GM23248 (cell line): Measurements from ENCODE around the gene FBXO10. TPM values are rescaled to one million over a fixed set of nuclear protein-coding genes. Genes with fewer than 3 reads are reported as not detected.

Experiments used
- DNase-seq: peaks from one replicate; pipeline ENCODE4 v3.0.0-alpha.2; 2015
- H2AFZ ChIP-seq: fragments of 200-600 bp; sonication (generic); 2 replicates; pipeline ENCODE4 v1.6.1; 2016; ENCODE audit warnings: antibody characterized with exemption
- H3F3A ChIP-seq: fragments of 200-600 bp; sonication (generic); 2 replicates; pipeline ENCODE4 v1.6.1; 2016; ENCODE audit warnings: mild to moderate bottlenecking, antibody characterized with exemption, mixed run types; ENCODE audit not compliant: insufficient read depth
- H3K27ac ChIP-seq: fragments of 200-600 bp; sonication (generic); 2 replicates; pipeline ENCODE4 v1.5.1; 2016; ENCODE audit warnings: mild to moderate bottlenecking
- H3K27me3 ChIP-seq: fragments of 200-600 bp; sonication (generic); replicated peaks from 2 replicates; pipeline ENCODE4 v1.6.1; 2016; ENCODE audit warnings: mild to moderate bottlenecking; ENCODE audit not compliant: insufficient read depth
- H3K36me3 ChIP-seq: fragments of 200-600 bp; sonication (generic); 2 replicates; pipeline ENCODE4 v1.6.1; 2016; ENCODE audit warnings: low read depth, mild to moderate bottlenecking
- H3K4me1 ChIP-seq: fragments of 200-600 bp; sonication (generic); 2 replicates; pipeline ENCODE4 v1.6.1; 2016; ENCODE audit warnings: mild to moderate bottlenecking; ENCODE audit not compliant: insufficient read depth
- H3K4me2 ChIP-seq: fragments of 200-600 bp; sonication (generic); one replicate; pipeline ENCODE4 v1.6.1; 2016; ENCODE audit warnings: mild to moderate bottlenecking; ENCODE audit not compliant: unreplicated experiment
- H3K4me3 ChIP-seq: fragments of 200-600 bp; sonication (generic); 2 replicates; pipeline ENCODE4 v1.5.1; 2016; ENCODE audit warnings: mild to moderate bottlenecking
- H3K79me2 ChIP-seq: fragments of 200-600 bp; sonication (generic); 2 replicates; pipeline ENCODE4 v1.6.1; 2016; ENCODE audit warnings: mild to moderate bottlenecking; ENCODE audit not compliant: insufficient read depth
- H3K9ac ChIP-seq: fragments of 200-600 bp; sonication (generic); 2 replicates; pipeline ENCODE4 v1.6.1; 2016; ENCODE audit warnings: mild to moderate bottlenecking
- H3K9me2 ChIP-seq: fragments of 200-600 bp; sonication (generic); 2 replicates; pipeline ENCODE4 v1.6.1; 2016; ENCODE audit warnings: mixed run types, mild to moderate bottlenecking, moderate library complexity; ENCODE audit not compliant: insufficient read depth
- H3K9me3 ChIP-seq: fragments of 200-600 bp; sonication (generic); one replicate; pipeline ENCODE4 v1.6.1; 2017; ENCODE audit warnings: low read depth
- H4K20me1 ChIP-seq: fragments of 200-600 bp; sonication (generic); 2 replicates; pipeline ENCODE4 v1.6.0; 2016; ENCODE audit not compliant: insufficient read depth
- EZH2 ChIP-seq: fragments of 200-600 bp; sonication (generic); IDR thresholded peaks from 2 replicates; pipeline ENCODE4 v1.6.1; 2018; ENCODE audit warnings: antibody characterized with exemption, mild to moderate bottlenecking; ENCODE audit not compliant: insufficient read depth, poor library complexity, severe bottlenecking
- EZH2phosphoT487 ChIP-seq: fragments of 200-600 bp; sonication (generic); IDR thresholded peaks from 2 replicates; pipeline ENCODE4 v1.6.1; 2018; ENCODE audit warnings: antibody characterized with exemption, moderate library complexity, mild to moderate bottlenecking, low read depth; ENCODE audit not compliant: insufficient read depth
- WGBS, 2 experiments: methylation state at CpG; one replicate each; pipeline ENCODE4 v1.1.6; 2015 to 2017; ENCODE audit warnings: low lambda C conversion rate in 2 of 2, low coverage in 1 of 2; ENCODE audit errors: missing lambda C conversion rate in 2 of 2; 5-methylcytosine and 5-hydroxymethylcytosine counted together
- in situ Hi-C: fragments of 300-500 bp; cut with MboI; formaldehyde crosslinking; loops from 2 replicates; pipeline ENCODE4 v1.15.0; 2020
- polyA plus RNA-seq: library from polyadenylated mRNA; unstranded; fragments of >200 nt; fragmentation: Nextera tagmentation; extraction: Ambion mirVana; gene quantifications from 2 replicates; pipeline ENCODE4 v1.2.1, GENCODE V29; 2016
- total RNA-seq: library from RNA; depleted of rRNA; stranded (reverse); fragments of >200 nt; shearing (Covaris generic); gene quantifications from 2 replicates; pipeline ENCODE4 v1.2.3, GENCODE V29; 2014

Gene FBXO10
- total and polyA plus RNA-seq, 2 experiments from 2014 or later: 4.4 to 9.9 TPM

GRCh38 chr9:37523916-37524315 lies 52.3 kb downstream of the FBXO10 start:
- Histone ChIP-seq H4K20me1 (no peaks in the 10 kb centered on the region), H3K4me3 (no peak overlapping the region), H3K79me2 (no peaks in the 10 kb centered on the region), H3K27me3 (no peaks in the 10 kb centered on the region), H2AFZ (no peak overlapping the region), H3K4me1 (no peaks in the 10 kb centered on the region), H3F3A (no peaks in the 10 kb centered on the region), H3K36me3 (0 out of 2 replicates have a peak, but pooled peaks cover 9% of the 10 kb centered on the region), H3K27ac (no peak overlapping the region), H3K9me2 (no peaks in the 10 kb centered on the region), H3K9ac (no peak overlapping the region), H3K9me3 (no peaks in the 10 kb centered on the region), H3K4me2 (no peak overlapping the region)
- no peak for DNase-seq
- TF ChIP-seq EZH2: no peak
- no peak for TF ChIP-seq EZH2phosphoT487
- WGBS, 2 experiments: 91 to 93% methylated on average over 6 of the region's 6 CpGs
- in situ Hi-C loops: no loop called here

- no peaks in the 10 kb centered on the region for H3K79me2 ChIP-seq
- TF ChIP-seq EZH2phosphoT487: no peak
- TF ChIP-seq EZH2: no peak
- no peak for DNase-seq
- H3K27me3 ChIP-seq: no peaks in the 10 kb centered on the region
- H3K36me3 ChIP-seq: 0 out of 2 replicates have a peak, but pooled peaks cover 9% of the 10 kb centered on the region
- no peaks in the 10 kb centered on the region for H4K20me1 ChIP-seq
- no peak overlapping the region for H3K4me3 ChIP-seq
- H3K9me2 ChIP-seq: no peaks in the 10 kb centered on the region
- H2AFZ ChIP-seq: no peak overlapping the region
- no peak overlapping the region for H3K9ac ChIP-seq
- no peaks in the 10 kb centered on the region for H3K9me3 ChIP-seq
- in situ Hi-C loops: no loop called here
- H3F3A ChIP-seq: no peaks in the 10 kb centered on the region
- WGBS, 2 experiments: 89 to 92% methylated on average over 2 of the region's 2 CpGs
- H3K27ac ChIP-seq: no peak overlapping the region
- no peaks in the 10 kb centered on the region for H3K4me1 ChIP-seq
- no peak overlapping the region for H3K4me2 ChIP-seq
These were observed 53.2 kb downstream of the FBXO10 start for GRCh38 chr9:37522971-37523370.

- no peak for TF ChIP-seq EZH2phosphoT487
- no peak for TF ChIP-seq EZH2
- Histone ChIP-seq H3K9ac (no peak overlapping the region), H3F3A (no peaks in the 10 kb centered on the region), H3K79me2 (no peaks in the 10 kb centered on the region), H3K9me3 (no peaks in the 10 kb centered on the region), H3K27me3 (no peaks in the 10 kb centered on the region), H3K9me2 (no peaks in the 10 kb centered on the region), H3K4me1 (no peaks in the 10 kb centered on the region), H3K4me3 (no peak overlapping the region), H3K27ac (no peak overlapping the region), H3K36me3 (0 out of 2 replicates have a peak, but pooled peaks cover 6% of the 10 kb centered on the region), H4K20me1 (no peaks in the 10 kb centered on the region), H3K4me2 (no peak overlapping the region), H2AFZ (no peak overlapping the region)
- in situ Hi-C loops: no loop called here
- 92 to 93% methylated on average over 10 of the region's 10 CpGs for WGBS, 2 experiments
- no peak for DNase-seq
These were observed 55.1 kb downstream of the FBXO10 start for GRCh38 chr9:37521111-37521510.

GRCh38 chr9:37520641-37521040 lies 55.5 kb downstream of the FBXO10 start:
- no peak overlapping the region for H3K4me3 ChIP-seq
- no peaks in the 10 kb centered on the region for H3K9me2 ChIP-seq
- no peak overlapping the region for H3K4me2 ChIP-seq
- H4K20me1 ChIP-seq: no peaks in the 10 kb centered on the region
- 0 out of 2 replicates have a peak, but pooled peaks cover 1% of the 10 kb centered on the region for H3K36me3 ChIP-seq
- H3K9ac ChIP-seq: no peak overlapping the region
- WGBS, 2 experiments: 66 to 68% methylated on average over 3 of the region's 3 CpGs
- in situ Hi-C loops: no loop called here
- H3F3A ChIP-seq: no peaks in the 10 kb centered on the region
- H3K4me1 ChIP-seq: no peaks in the 10 kb centered on the region
- H3K27ac ChIP-seq: no peak overlapping the region
- no peaks in the 10 kb centered on the region for H3K9me3 ChIP-seq
- DNase-seq: no peak
- no peak overlapping the region for H2AFZ ChIP-seq
- H3K79me2 ChIP-seq: no peaks in the 10 kb centered on the region
- no peak for TF ChIP-seq EZH2phosphoT487
- no peak for TF ChIP-seq EZH2
- H3K27me3 ChIP-seq: no peaks in the 10 kb centered on the region

DNA sequence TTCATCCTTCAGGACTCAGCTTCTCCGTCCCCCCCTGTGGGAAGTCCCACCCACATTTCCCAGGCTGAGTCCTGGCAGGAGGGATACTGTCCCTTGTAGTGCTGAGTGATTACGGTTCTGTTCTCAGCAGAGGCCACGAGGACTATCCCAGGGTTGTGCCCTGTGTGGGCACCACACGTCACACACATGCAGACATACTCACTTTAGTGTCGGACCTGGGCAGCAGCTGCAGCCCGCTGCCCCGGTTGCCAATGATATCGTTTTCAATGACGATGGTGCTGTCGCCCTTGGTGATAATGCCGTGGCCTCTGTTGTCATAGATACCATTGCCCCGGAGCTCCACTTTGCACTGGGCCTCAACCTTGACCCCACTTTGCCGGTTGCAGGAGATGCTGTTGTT lies 58.3 kb downstream of the FBXO10 start:
- in situ Hi-C loops: no loop called here
- H3K27me3 ChIP-seq: no peaks in the 10 kb centered on the region
- H3K9me2 ChIP-seq: no peaks in the 10 kb centered on the region
- no peaks in the 10 kb centered on the region for H3F3A ChIP-seq
- no peak for TF ChIP-seq EZH2phosphoT487
- no peak for TF ChIP-seq EZH2
- 86 to 87% methylated on average over 13 of the region's 13 CpGs for WGBS, 2 experiments
- H2AFZ ChIP-seq: no peak overlapping the region
- no peak for DNase-seq
- H3K36me3 ChIP-seq: no peaks in the 10 kb centered on the region
- H3K4me3 ChIP-seq: no peak overlapping the region
- no peak overlapping the region for H3K4me2 ChIP-seq
- no peak overlapping the region for H3K27ac ChIP-seq
- H3K4me1 ChIP-seq: no peaks in the 10 kb centered on the region
- H3K9me3 ChIP-seq: no peaks in the 10 kb centered on the region
- H4K20me1 ChIP-seq: no peaks in the 10 kb centered on the region
- H3K9ac ChIP-seq: no peak overlapping the region
- no peaks in the 10 kb centered on the region for H3K79me2 ChIP-seq
